ENCODE data around the gene FRMD4A. TPM values are rescaled to one million over a fixed set of nuclear protein-coding genes. Genes with fewer than 3 reads are reported as not detected.

The FRMD4A gene
- total RNA-seq, 4 donors from 2014 or later: 5.6 to 34.1 (median 19.4) TPM

DNA sequence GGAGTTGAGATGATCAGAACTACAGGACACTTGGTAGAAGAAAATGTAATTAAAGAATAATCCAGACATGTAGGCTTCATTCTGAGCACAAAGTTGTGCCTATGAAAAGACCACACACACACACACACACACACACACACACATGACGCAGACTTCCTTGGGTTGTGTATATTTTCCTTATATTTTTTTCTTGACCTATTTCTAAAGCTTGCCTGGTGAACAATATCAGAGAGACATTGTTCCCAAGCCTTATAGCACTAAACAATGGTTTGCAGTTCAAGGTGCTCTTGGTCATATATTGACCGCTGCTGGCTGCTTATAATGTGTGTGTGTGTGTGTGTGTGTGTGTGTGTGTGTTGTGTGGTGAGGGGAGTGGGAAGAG lies 541.3 kb downstream of the FRMD4A start:
- TF ChIP-seq POLR2A (IDR thresholded peaks at IDR 0.05): no peak
- TF ChIP-seq, protein P1, sequence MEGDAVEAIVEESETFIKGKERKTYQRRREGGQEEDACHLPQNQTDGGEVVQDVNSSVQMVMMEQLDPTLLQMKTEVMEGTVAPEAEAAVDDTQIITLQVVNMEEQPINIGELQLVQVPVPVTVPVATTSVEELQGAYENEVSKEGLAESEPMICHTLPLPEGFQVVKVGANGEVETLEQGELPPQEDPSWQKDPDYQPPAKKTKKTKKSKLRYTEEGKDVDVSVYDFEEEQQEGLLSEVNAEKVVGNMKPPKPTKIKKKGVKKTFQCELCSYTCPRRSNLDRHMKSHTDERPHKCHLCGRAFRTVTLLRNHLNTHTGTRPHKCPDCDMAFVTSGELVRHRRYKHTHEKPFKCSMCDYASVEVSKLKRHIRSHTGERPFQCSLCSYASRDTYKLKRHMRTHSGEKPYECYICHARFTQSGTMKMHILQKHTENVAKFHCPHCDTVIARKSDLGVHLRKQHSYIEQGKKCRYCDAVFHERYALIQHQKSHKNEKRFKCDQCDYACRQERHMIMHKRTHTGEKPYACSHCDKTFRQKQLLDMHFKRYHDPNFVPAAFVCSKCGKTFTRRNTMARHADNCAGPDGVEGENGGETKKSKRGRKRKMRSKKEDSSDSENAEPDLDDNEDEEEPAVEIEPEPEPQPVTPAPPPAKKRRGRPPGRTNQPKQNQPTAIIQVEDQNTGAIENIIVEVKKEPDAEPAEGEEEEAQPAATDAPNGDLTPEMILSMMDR (IDR thresholded peaks at IDR 0.05): no peak
- Histone ChIP-seq H3K4me3 (no peak overlapping the region), H3K27ac (peak overlapping the region in 1 of 2 donors; percentile 38), H3K27me3 (no peaks in the 10 kb centered on the region), H3K9me3 (no peaks in the 10 kb centered on the region), H3K36me3 (no peaks in the 10 kb centered on the region), H3K4me1 (no peaks in the 10 kb centered on the region)
- intact Hi-C loops (cut with DNase I; ENCODE audit: low total_unique reads): loop anchor here (5.0 kb wide), 1 partner anchor 168 kb away; no protein-coding TSS in a partner anchor
- DNase-seq: no peak

DNA sequence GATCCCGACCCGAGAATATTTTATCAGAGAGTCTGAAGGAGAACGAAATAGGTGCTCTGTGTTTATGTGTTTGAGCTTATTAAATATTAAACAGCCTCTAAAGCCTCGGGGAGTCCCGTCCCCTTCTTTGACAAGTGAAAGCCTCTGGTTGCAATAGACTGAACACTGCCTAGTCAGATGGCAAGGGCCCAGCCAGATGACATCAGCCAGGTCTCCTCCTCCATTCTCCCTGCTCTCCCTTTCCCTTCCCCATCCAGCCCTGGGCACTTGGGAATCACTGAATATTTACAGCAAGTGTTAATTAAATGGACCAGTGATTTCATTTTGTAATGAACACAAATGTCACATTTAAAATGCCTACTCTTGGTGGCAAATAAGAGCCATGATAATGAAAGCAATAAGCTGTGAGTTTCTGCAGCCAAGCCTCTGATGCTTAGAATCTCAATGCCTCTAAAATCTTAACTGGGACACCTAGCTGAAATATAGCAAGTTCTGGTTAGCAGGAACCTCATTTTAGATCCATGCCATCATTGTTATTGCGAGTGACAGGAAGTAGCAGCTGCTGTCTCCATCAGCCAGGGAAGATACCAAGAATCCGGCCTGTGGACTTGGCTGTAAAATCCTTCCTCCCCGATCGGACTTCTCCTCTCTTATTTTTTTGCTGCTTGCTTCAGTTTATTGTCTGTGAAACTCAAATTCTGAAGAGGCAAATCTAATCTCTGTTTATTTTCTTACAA lies 541.8 kb downstream of the FRMD4A start:
- Histone ChIP-seq H3K36me3 (no peaks in the 10 kb centered on the region), H3K4me3 (no peak overlapping the region), H3K9me3 (no peaks in the 10 kb centered on the region), H3K27ac (peak overlapping the region; percentile 37 to 38), H3K4me1 (no peaks in the 10 kb centered on the region), H3K27me3 (no peaks in the 10 kb centered on the region)
- peak; percentile 45 to 71 for DNase-seq
- TF ChIP-seq POLR2A (IDR thresholded peaks at IDR 0.05): no peak
- TF ChIP-seq, protein P1 (IDR thresholded peaks at IDR 0.05): no peak
- intact Hi-C loops (cut with DNase I; ENCODE audit: low total_unique reads): loop anchor here (5.0 kb wide), 1 partner anchor 168 kb away; no protein-coding TSS in a partner anchor

- Histone ChIP-seq H3K9me3 (no peaks in the 10 kb centered on the region), H3K27me3 (no peaks in the 10 kb centered on the region), H3K27ac (peak overlapping the region; percentile 37 to 38), H3K4me1 (no peaks in the 10 kb centered on the region), H3K36me3 (no peaks in the 10 kb centered on the region), H3K4me3 (no peak overlapping the region)
- DNase-seq: no peak
- TF ChIP-seq POLR2A (IDR thresholded peaks at IDR 0.05): no peak
- TF ChIP-seq, protein P1 (IDR thresholded peaks at IDR 0.05): no peak
- intact Hi-C loops (cut with DNase I; ENCODE audit: low total_unique reads): loop anchor here (5.0 kb wide), 1 partner anchor 169 kb away; no protein-coding TSS in a partner anchor
These were observed 542.5 kb downstream of the FRMD4A start for GRCh38 chr10:13788320-13788600.

DNA sequence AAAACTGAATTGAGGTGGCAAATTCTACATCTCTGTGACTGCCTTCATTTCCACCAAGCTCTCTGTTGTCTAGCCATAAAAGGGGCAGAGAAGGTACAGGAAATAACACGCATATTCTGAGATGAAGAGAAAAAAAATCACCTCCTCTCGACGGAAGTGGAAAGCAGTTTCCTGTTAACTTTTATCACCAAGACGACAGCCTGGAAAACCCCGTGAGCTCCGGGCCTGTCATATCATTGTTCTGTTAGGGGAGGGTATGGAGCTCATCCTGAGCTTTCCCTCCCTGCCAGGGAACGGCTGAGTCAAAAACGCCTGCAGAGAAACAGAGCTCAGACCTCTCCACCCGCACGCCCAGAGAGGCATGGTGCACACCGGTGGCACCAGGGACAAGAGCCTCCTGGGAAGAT lies 543.7 kb downstream of the FRMD4A start:
- no peak overlapping the region for H3K4me3 ChIP-seq
- no peaks in the 10 kb centered on the region for H3K4me1 ChIP-seq
- no peaks in the 10 kb centered on the region for H3K9me3 ChIP-seq
- TF ChIP-seq POLR2A (IDR thresholded peaks at IDR 0.05): no peak
- TF ChIP-seq, protein P1 (IDR thresholded peaks at IDR 0.05): no peak
- peak overlapping the region in 1 of 2 donors; percentile 33 for H3K27ac ChIP-seq
- intact Hi-C loops (cut with DNase I; ENCODE audit: low total_unique reads): loop anchor here (5.0 kb wide), 1 partner anchor 170 kb away; no protein-coding TSS in a partner anchor
- H3K27me3 ChIP-seq: no peaks in the 10 kb centered on the region
- DNase-seq: no peak
- no peaks in the 10 kb centered on the region for H3K36me3 ChIP-seq

DNA sequence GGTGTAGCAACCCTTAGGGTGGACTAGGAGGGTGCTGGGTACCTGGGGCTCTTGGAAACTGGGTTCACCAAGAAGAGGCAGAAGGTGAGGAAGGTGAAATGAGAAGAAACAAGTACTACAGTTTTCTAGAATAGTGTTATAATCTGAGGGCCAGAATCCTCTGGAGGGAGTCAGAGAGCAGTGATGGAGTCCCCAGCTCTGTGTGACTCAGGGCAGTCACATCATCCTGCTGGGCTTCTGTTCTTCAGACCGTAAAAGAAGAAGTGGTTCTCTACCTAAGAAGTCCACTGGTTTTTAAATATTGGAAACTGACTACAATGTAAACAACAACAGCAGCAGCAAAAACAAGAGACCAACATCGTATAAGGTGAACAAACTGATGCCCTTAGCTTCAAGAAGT lies 546.7 kb downstream of the FRMD4A start:
- intact Hi-C loops (cut with DNase I; ENCODE audit: low total_unique reads): no loop called here
- no peak for TF ChIP-seq POLR2A (IDR thresholded peaks at IDR 0.05)
- TF ChIP-seq, protein P1 (IDR thresholded peaks at IDR 0.05): no peak

More for the DNA sequence above, 546.7 kb downstream of the FRMD4A start:
- Histone ChIP-seq H3K9me3 (no peaks in the 10 kb centered on the region), H3K4me3 (no peak overlapping the region), H3K36me3 (no peaks in the 10 kb centered on the region), H3K4me1 (no peaks in the 10 kb centered on the region), H3K27ac (no peak overlapping the region), H3K27me3 (no peaks in the 10 kb centered on the region)
- no peak for DNase-seq

Data from uterus (tissue), 4 donors.